ENCODE measurements around the gene ANO7.

The ANO7 gene, protein sequence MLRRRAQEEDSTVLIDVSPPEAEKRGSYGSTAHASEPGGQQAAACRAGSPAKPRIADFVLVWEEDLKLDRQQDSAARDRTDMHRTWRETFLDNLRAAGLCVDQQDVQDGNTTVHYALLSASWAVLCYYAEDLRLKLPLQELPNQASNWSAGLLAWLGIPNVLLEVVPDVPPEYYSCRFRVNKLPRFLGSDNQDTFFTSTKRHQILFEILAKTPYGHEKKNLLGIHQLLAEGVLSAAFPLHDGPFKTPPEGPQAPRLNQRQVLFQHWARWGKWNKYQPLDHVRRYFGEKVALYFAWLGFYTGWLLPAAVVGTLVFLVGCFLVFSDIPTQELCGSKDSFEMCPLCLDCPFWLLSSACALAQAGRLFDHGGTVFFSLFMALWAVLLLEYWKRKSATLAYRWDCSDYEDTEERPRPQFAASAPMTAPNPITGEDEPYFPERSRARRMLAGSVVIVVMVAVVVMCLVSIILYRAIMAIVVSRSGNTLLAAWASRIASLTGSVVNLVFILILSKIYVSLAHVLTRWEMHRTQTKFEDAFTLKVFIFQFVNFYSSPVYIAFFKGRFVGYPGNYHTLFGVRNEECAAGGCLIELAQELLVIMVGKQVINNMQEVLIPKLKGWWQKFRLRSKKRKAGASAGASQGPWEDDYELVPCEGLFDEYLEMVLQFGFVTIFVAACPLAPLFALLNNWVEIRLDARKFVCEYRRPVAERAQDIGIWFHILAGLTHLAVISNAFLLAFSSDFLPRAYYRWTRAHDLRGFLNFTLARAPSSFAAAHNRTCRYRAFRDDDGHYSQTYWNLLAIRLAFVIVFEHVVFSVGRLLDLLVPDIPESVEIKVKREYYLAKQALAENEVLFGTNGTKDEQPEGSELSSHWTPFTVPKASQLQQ

DNA sequence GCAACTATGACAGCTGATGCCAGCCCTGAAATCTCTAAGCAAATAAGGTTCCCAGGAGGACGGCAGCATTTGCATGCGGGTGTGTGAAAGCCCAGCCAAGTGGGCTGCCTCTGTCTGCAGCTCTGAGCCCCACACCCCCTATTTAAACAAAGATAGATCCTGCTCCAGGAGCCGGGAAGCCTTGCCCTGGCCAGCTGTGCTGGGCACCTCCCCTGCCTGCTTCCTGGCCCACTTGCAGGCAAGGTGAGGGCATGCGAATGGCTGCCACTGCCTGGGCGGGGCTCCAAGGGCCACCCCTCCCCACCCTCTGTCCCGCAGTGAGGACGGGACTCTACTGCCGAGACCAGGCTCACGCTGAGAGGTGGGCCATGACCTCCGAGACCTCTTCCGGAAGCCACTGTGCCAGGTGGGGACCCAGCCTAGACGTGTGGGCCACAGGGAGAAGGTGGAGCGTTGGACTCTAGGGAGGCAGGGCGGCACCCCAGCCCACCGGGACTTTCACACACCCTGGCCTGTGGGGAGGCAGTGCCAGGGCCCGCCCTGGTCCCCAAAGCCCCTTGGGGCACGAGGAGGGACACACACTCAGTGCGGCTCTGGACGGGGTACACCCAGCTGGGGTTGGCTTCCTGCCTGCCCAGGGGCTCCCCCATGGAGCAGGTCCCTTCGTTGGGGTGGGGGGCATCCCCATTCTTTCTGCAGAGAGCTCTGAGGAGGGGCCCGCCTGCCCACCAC is at the start of gene ANO7:
Gene ANO7, plus strand, starts transcription at position 317 of the 732 bp plus-strand sequence. CDS start 1,387 bp downstream, outside the sequence.
- no peak for DNase-seq (ENCODE audit: low read depth)
- TF ChIP-seq, protein P1, sequence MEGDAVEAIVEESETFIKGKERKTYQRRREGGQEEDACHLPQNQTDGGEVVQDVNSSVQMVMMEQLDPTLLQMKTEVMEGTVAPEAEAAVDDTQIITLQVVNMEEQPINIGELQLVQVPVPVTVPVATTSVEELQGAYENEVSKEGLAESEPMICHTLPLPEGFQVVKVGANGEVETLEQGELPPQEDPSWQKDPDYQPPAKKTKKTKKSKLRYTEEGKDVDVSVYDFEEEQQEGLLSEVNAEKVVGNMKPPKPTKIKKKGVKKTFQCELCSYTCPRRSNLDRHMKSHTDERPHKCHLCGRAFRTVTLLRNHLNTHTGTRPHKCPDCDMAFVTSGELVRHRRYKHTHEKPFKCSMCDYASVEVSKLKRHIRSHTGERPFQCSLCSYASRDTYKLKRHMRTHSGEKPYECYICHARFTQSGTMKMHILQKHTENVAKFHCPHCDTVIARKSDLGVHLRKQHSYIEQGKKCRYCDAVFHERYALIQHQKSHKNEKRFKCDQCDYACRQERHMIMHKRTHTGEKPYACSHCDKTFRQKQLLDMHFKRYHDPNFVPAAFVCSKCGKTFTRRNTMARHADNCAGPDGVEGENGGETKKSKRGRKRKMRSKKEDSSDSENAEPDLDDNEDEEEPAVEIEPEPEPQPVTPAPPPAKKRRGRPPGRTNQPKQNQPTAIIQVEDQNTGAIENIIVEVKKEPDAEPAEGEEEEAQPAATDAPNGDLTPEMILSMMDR (IDR thresholded peaks at IDR 0.05; ENCODE audit: control insufficient read depth, insufficient read depth, low read depth, low read length, missing control alignments): no peak
- no peak within 1 kb of the TSS for H3K4me3 ChIP-seq (ENCODE audit: control insufficient read depth, low read depth, low read length)

DNA sequence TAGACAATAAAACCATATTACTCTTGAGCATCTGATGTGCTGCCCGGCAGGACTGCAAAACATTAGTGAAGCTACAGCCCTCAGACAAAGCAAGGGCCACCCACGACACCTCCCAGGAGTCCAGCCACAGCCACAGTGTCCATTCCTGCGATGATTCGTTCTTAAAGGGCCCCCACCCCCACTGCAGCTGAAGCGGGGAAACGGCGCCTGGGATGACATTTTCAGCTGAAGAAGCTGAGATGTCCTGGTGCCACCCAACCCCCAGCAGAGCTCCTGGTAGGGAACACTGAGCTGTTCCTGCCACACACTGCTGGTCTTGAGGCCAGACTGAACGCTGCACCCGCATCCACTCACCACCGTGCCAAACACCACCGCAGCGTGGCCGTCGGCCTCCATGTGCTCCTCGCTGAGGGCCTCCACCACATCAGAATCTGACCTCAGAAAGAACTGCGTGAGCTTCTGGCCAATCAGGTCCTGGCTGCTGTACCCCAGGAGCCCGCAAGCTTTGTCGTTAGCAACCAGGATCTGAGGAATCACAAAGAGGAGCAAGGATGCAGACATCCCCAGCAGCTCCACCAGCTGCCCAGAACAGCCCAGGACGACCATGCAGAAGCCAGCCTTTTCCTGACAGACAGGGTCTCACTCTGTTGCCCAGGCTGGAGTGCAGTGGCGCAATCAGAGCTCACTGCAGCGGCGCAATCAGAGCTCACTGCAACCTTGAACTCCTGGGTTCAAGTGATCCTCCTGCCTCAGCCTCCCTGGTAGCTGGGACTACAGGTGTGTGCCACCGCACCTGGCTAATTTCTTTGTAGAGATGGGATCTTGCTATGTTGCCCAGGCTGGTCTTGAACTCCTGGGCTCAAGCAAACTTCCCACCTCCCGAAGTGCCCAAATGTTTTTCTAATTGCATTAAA is 48.7 kb upstream of the ANO7 start:
- DNase-seq (ENCODE audit: low read depth): no peak
- TF ChIP-seq, protein P1 (IDR thresholded peaks at IDR 0.05; ENCODE audit: control insufficient read depth, insufficient read depth, low read depth, low read length, missing control alignments): no peak

DNA sequence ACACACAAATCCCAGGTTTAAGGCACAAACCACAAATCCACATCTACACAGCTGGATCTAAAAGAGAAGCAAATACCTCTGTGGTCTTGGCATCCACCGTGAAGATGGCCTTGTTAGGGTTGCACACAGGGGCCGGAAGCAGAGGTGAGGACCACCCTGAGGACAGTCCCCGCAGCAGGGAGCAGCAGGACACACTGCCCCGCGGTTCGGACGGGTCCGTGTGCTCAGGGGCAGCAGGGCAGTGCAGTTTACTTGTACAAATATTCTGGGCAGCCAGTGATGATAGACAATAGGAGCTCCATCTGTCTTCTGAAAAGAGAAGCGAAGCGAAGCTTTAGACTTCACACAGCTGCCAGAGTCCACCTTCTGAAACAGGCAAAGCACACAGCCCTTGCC is 48.0 kb upstream of the ANO7 start:
- TF ChIP-seq, protein P1 (IDR thresholded peaks at IDR 0.05; ENCODE audit: control insufficient read depth, insufficient read depth, low read depth, low read length, missing control alignments): no peak

More for the DNA sequence above, 48.7 kb upstream of the ANO7 start:
- H3K4me3 ChIP-seq (ENCODE audit: control insufficient read depth, low read depth, low read length): no peak overlapping the region

DNA sequence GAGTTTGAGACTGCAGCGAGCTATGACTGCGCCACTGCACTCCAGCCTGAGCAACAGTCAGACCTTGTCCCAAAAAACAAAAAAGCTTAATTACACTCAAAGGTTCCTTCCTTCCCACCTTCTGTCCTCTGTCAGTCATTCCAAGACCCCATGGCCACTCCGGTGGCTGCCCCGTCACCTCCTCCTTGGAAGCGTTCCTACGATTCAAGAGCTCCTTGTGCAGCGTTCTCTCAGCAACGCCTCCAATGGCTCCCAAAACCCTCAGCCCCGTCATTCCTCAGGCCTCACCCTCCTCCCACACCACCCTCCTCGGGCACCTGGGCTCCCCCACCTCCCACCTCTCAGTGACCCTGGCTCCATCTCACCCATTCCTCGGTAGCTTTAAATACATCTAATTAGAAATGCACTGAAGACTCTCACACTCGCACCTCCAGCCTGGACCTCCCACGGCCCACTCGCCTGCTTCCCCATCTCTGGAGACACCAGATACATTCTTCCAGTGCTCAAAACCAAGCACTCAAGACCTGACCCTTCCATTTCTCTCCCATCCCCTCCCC is 47.2 kb upstream of the ANO7 start:
- no peak overlapping the region for H3K4me3 ChIP-seq (ENCODE audit: control insufficient read depth, low read depth, low read length)
- TF ChIP-seq, protein P1 (IDR thresholded peaks at IDR 0.05; ENCODE audit: control insufficient read depth, insufficient read depth, low read depth, low read length, missing control alignments): no peak

More for the DNA sequence above, 48.0 kb upstream of the ANO7 start:
- no peak overlapping the region for H3K4me3 ChIP-seq (ENCODE audit: control insufficient read depth, low read depth, low read length)
- no peak for DNase-seq (ENCODE audit: low read depth)

DNA sequence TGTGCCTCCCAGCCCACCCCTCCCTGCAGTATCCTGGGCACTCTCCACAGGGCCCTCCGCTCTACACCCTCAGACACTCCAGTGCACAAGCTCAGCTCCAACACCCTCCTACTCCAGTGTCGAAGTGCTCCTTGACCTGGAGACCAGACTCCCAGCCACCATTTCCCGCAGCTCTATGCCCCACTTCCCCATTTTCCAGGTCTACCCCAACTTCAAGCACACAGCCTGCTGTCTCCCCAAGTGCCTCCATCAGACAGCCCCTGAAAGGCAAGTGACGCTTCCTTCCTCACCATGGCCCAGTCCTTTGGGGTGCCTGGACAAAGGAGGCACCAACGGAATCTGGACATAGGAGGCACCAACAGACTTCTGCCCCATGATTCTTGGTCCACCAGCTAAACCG is 46.4 kb upstream of the ANO7 start:
- TF ChIP-seq, protein P1 (IDR thresholded peaks at IDR 0.05; ENCODE audit: control insufficient read depth, insufficient read depth, low read depth, low read length, missing control alignments): no peak
- no peak for DNase-seq (ENCODE audit: low read depth)
- H3K4me3 ChIP-seq (ENCODE audit: control insufficient read depth, low read depth, low read length): no peak overlapping the region

More for the DNA sequence above, 47.2 kb upstream of the ANO7 start:
- no peak for DNase-seq (ENCODE audit: low read depth)
